H9 (cell line): ENCODE measurements around the gene KIFC3. TPM values are rescaled to one million over a fixed set of nuclear protein-coding genes. Genes with fewer than 3 reads are reported as not detected.

Experiments
- DNase-seq: peaks from one replicate; pipeline ENCODE4 v3.0.0-alpha.2; 2017
- H2AFZ ChIP-seq: one replicate; pipeline ENCODE4 v1.6.1; 2013; ENCODE audit warnings: mild to moderate bottlenecking, low read length, control low read depth, moderate library complexity
- H2AK5ac ChIP-seq: 2 replicates; pipeline ENCODE4 v1.6.1; 2013; ENCODE audit warnings: low read length, control low read depth, mixed read lengths; ENCODE audit not compliant: insufficient read length
- H2BK120ac ChIP-seq: one replicate; pipeline ENCODE4 v1.6.1; 2013; ENCODE audit warnings: low read depth, mild to moderate bottlenecking, low read length, control low read depth, inconsistent platforms; ENCODE audit not compliant: poor library complexity, severe bottlenecking
- H2BK12ac ChIP-seq: 2 replicates; pipeline ENCODE4 v1.6.1; 2013; ENCODE audit warnings: low read length, control low read depth, mixed read lengths, low read depth; ENCODE audit not compliant: insufficient read length
- H2BK15ac ChIP-seq: 2 replicates; pipeline ENCODE4 v1.6.1; 2013; ENCODE audit warnings: low read depth, low read length, control low read depth
- H2BK20ac ChIP-seq: one replicate; pipeline ENCODE4 v1.6.1; 2013; ENCODE audit warnings: low read depth, mild to moderate bottlenecking, low read length, control low read depth, inconsistent platforms; ENCODE audit not compliant: poor library complexity, severe bottlenecking
- H2BK5ac ChIP-seq: 2 replicates; pipeline ENCODE4 v1.6.1; 2013; ENCODE audit warnings: low read length, control low read depth, mixed read lengths; ENCODE audit not compliant: insufficient read length
- H3K14ac ChIP-seq: 2 replicates; pipeline ENCODE4 v1.6.1; 2013; ENCODE audit warnings: low read length, control low read depth; ENCODE audit not compliant: insufficient read depth
- H3K18ac ChIP-seq: 2 replicates; pipeline ENCODE4 v1.6.1; 2013; ENCODE audit warnings: low read depth, mild to moderate bottlenecking, mixed read lengths, low read length, control low read depth; ENCODE audit not compliant: insufficient read length
- H3K23ac ChIP-seq: 2 replicates; pipeline ENCODE4 v1.6.1; 2013; ENCODE audit warnings: low read length, control low read depth, mixed read lengths, low read depth; ENCODE audit not compliant: insufficient read length
- H3K23me2 ChIP-seq: 2 replicates; pipeline ENCODE4 v1.6.1; 2013; ENCODE audit warnings: low read depth, mild to moderate bottlenecking, mixed read lengths, low read length, control low read depth; ENCODE audit not compliant: insufficient read length, poor library complexity, severe bottlenecking
- H3K27ac ChIP-seq: 2 replicates; pipeline ENCODE4 v1.5.1; 2013; ENCODE audit warnings: low read length, control low read depth, mixed read lengths, low read depth; ENCODE audit not compliant: insufficient read length
- H3K27me3 ChIP-seq: 2 replicates; pipeline ENCODE4 v1.6.1; 2013; ENCODE audit warnings: low read length, control low read depth, inconsistent platforms; ENCODE audit not compliant: insufficient read depth
- H3K4ac ChIP-seq: 2 replicates; pipeline ENCODE4 v1.6.1; 2013; ENCODE audit warnings: low read depth, mild to moderate bottlenecking, control low read depth, inconsistent platforms, low read length, moderate library complexity
- H3K4me1 ChIP-seq: 2 replicates; pipeline ENCODE4 v1.6.1; 2013; ENCODE audit warnings: low read length, control low read depth, inconsistent platforms; ENCODE audit not compliant: insufficient read depth
- H3K4me2 ChIP-seq: 2 replicates; pipeline ENCODE4 v1.6.1; 2013; ENCODE audit warnings: low read length, control low read depth, mixed read lengths; ENCODE audit not compliant: insufficient read length, insufficient read depth
- H3K56ac ChIP-seq: 2 replicates; pipeline ENCODE4 v1.6.1; 2013; ENCODE audit warnings: low read depth, mild to moderate bottlenecking, mixed read lengths, low read length, control low read depth; ENCODE audit not compliant: insufficient read length
- H3K79me1 ChIP-seq: 2 replicates; pipeline ENCODE4 v1.6.1; 2013; ENCODE audit warnings: low read depth, mild to moderate bottlenecking, moderate library complexity, low read length, control low read depth, inconsistent platforms; ENCODE audit not compliant: insufficient read depth, poor library complexity, severe bottlenecking
- H3K79me2 ChIP-seq: 2 replicates; pipeline ENCODE4 v1.6.1; 2013; ENCODE audit warnings: low read length, control low read depth, inconsistent platforms; ENCODE audit not compliant: insufficient read depth
- H3K9ac ChIP-seq: 2 replicates; pipeline ENCODE4 v1.6.1; 2013; ENCODE audit warnings: low read length, control low read depth, mixed read lengths; ENCODE audit not compliant: insufficient read length; ENCODE audit errors: extremely low read depth
- H3K9me3 ChIP-seq: one replicate; pipeline ENCODE4 v1.6.1; 2013; ENCODE audit warnings: low read depth, low read length, inconsistent platforms; ENCODE audit not compliant: control insufficient read depth
- H3T11ph ChIP-seq: one replicate; pipeline ENCODE4 v1.6.1; 2013; ENCODE audit warnings: mild to moderate bottlenecking, low read length, control low read depth, inconsistent platforms
- H4K20me1 ChIP-seq: one replicate; pipeline ENCODE4 v1.6.1; 2013; ENCODE audit not compliant: control insufficient read depth, insufficient read length, insufficient read depth
- H4K5ac ChIP-seq: 2 replicates; pipeline ENCODE4 v1.6.1; 2013; ENCODE audit warnings: low read depth, mild to moderate bottlenecking, mixed read lengths, low read length, control low read depth; ENCODE audit not compliant: insufficient read length
- H4K8ac ChIP-seq: replicated peaks from 2 replicates; pipeline ENCODE4 v1.6.1; 2013; ENCODE audit warnings: low read length, control low read depth, mixed read lengths, low read depth; ENCODE audit not compliant: insufficient read length
- H4K91ac ChIP-seq: 2 replicates; pipeline ENCODE4 v1.6.1; 2013; ENCODE audit warnings: low read depth, mild to moderate bottlenecking, moderate library complexity, mixed read lengths, low read length, control low read depth; ENCODE audit not compliant: insufficient read length
- H3K27ac Mint-ChIP-seq, 3 experiments: 2 replicates in 2 of 3; 3 replicates in 1 of 3; pipeline ENCODE4 v1.8.0; 2020 to 2021; ENCODE audit warnings: mixed read lengths in 3 of 3, mild to moderate bottlenecking in 1 of 3, moderate library complexity in 1 of 3
- H3K27me3 Mint-ChIP-seq: 2 replicates; pipeline ENCODE4 v1.8.0; 2021; ENCODE audit warnings: low read depth, mild to moderate bottlenecking, moderate library complexity, mixed read lengths
- H3K36me3 Mint-ChIP-seq, 3 experiments: 2 replicates in 2 of 3; 3 replicates in 1 of 3; pipeline ENCODE4 v1.8.0; 2020 to 2021; ENCODE audit warnings: low read depth in 3 of 3, mixed read lengths in 3 of 3; ENCODE audit not compliant: insufficient read depth in 1 of 3
- H3K4me1 Mint-ChIP-seq, 2 experiments: 2 replicates each; pipeline ENCODE4 v1.8.0; 2020; ENCODE audit warnings: mixed read lengths in 2 of 2
- H3K4me3 Mint-ChIP-seq, 2 experiments: 2 replicates in 1 of 2; 3 replicates in 1 of 2; pipeline ENCODE4 v1.8.0; 2020 to 2021; ENCODE audit warnings: mild to moderate bottlenecking in 2 of 2, mixed read lengths in 2 of 2, moderate library complexity in 1 of 2
- H3K9me3 Mint-ChIP-seq, 2 experiments: 2 replicates in 1 of 2; 3 replicates in 1 of 2; pipeline ENCODE4 v1.8.0; 2020; ENCODE audit warnings: mild to moderate bottlenecking in 2 of 2, mixed read lengths in 2 of 2, moderate library complexity in 1 of 2
- CTCF ChIP-seq: fragments of 200-600 bp; sonication (generic); conservative IDR thresholded peaks from 3 replicates; pipeline ENCODE4 v1.8.0; 2021; ENCODE audit warnings: antibody characterized with exemption, mild to moderate bottlenecking
- WGBS: extraction: QIAGEN DNeasy Blood & Tissue Kit; methylation state at CpG from one replicate; pipeline ENCODE4 v1.1.7; 2013; ENCODE audit warnings: missing lambda C conversion rate, low lambda C conversion rate, mixed read lengths; ENCODE audit not compliant: insufficient read length; ENCODE audit errors: extremely low coverage; 5-methylcytosine and 5-hydroxymethylcytosine counted together
- total RNA-seq: library from RNA; stranded (reverse); gene quantifications from 2 replicates; pipeline ENCODE4 v1.2.1, GENCODE V29; 2021

The KIFC3 gene
- total RNA-seq, 1 experiment from 2014 or later: 5.0 TPM

GRCh38 chr16:57726433-57726947, 75.8 kb downstream of the KIFC3 start:
- Histone ChIP-seq H2AK5ac (no peak overlapping the region), H4K8ac (no peak overlapping the region), H4K5ac (no peak overlapping the region), H3K4me2 (no peak overlapping the region), H4K91ac (no peak overlapping the region), H2AFZ (no peak overlapping the region), H3K4ac (no peak overlapping the region), H4K20me1 (no peaks in the 10 kb centered on the region), H3K4me1 (no peaks in the 10 kb centered on the region), H2BK120ac (no peak overlapping the region), H3K27me3 (no peaks in the 10 kb centered on the region), H3K23me2 (no peaks in the 10 kb centered on the region), H2BK5ac (no peak overlapping the region), H3K79me2 (no peaks in the 10 kb centered on the region), H2BK12ac (no peak overlapping the region), H3K56ac (no peak overlapping the region), H3K79me1 (no peaks in the 10 kb centered on the region), H3T11ph (no peak overlapping the region), H3K14ac (no peak overlapping the region), H3K27ac (no peak overlapping the region), H3K23ac (no peak overlapping the region), H2BK15ac (no peak overlapping the region), H2BK20ac (no peak overlapping the region), H3K18ac (no peak overlapping the region), H3K9ac (no peak overlapping the region), H3K9me3 (no peaks in the 10 kb centered on the region)
- H3K27ac Mint-ChIP-seq: no peak overlapping the region
- H3K36me3 Mint-ChIP-seq: no peaks in the 10 kb centered on the region
- H3K4me3 Mint-ChIP-seq: no peak overlapping the region
- no peak for TF ChIP-seq CTCF
- DNase-seq: no peak
- no CpG with 5 or more reads among the region's 7 CpGs for WGBS
- H3K27me3 Mint-ChIP-seq: peaks cover 4% of the 10 kb centered on the region
- H3K9me3 Mint-ChIP-seq: peaks cover 0 to 3% of the 10 kb centered on the region in 2 experiments; a peak in 3 of 5 replicates
- H3K4me1 Mint-ChIP-seq: peaks cover 0 to 7% of the 10 kb centered on the region in 2 experiments; a peak in 1 of 4 replicates
